Right lung (tissue), 5 donors: ENCODE measurements around the gene MXD4. TPM values are rescaled to one million over a fixed set of nuclear protein-coding genes. Genes with fewer than 3 reads are reported as not detected.
A peak's percentile ranks its signal among the peaks of the same experiment; 100 is the strongest.

Experiments used
- DNase-seq, 2 donors: peaks; one replicate each; pipeline ENCODE4 v3.0.0-alpha.2; 2013
- polyA plus RNA-seq, 5 donors: library from polyadenylated mRNA; unstranded; fragments of 120-200 nt; gene quantifications; one replicate each; pipeline versions ENCODE4 v1.2.1 to v1.2.3, GENCODE V29; 2013; ENCODE audit warnings: inconsistent platforms in 1 of 5, low replicate concordance in 1 of 5; ENCODE audit not compliant: insufficient read length in 5 of 5, insufficient read depth in 1 of 5

The MXD4 gene
- polyA plus RNA-seq, 5 donors, result 66.2 to 116 (median 79.0) TPM

DNA sequence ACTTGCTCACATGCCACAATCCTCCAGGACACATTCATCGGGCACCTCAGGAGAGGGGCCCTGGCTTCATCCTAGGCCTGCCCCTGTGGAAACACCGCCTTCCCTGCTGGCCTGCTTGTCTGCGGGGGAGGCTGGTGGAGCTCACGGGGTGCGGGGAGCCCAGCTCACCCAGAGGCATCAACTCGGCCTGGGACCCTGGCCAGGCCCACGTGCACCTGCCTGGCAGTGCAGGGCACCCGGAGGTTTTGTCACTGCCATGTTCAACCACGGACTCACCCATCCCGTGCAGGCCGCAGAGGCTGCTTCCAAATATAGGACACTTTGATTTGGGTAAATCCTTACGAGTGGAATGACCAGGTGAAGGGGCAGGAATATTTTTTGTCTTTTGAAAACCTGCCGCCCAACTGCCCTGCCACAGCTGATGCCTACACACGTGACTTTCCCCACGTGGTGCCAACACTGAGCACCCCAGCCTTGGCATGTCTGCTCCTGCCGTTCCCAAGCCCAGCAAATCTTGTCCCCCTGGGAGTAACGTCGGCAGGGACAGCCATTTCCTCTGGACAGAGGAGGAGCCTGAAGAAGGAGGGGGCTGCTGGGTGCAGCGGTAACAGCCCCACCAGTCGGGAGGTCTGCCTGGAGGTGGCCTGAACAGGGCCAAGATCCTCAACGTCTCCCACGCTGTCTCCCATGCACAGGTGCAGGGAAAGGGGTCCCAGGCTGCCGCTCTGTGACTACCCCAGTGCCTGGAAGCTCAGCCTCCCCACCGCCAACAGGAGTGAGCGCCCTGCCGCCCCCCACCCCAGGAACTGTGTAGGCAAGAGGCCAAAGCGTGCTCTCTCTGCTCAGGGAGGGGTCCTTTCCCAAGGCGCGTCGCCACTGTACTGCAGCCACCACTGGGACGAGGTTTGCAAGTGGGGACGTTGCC, 8.5 kb downstream of the MXD4 start:
- DNase-seq, result no peak

DNA sequence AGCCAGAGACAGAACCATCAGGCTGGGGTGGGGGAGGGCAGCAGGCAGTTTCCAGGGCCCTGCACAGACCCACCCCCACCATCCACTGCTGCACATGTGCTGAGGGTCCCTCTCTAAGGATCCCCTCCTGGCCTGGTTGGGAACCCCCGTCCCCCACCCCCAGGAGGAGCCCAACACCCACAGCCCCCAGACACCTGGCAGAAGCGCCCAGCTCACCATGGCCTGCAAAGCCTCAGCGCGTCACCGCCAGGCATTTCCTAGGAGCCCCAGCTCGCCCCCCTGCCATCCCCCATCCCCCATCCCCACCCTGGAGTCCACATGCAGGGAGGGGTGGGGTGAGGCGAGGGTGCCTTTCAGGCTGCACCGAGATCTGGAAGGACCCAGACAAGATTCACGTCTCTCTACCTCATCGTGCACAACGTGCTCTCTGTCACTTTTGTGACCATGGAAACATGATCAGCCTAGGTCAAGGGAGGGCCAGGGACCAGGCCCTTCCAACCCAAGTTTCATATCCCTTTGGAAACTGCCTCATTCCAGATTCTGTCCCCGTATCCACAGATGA, 9.3 kb downstream of the MXD4 start:
- no peak for DNase-seq

DNA sequence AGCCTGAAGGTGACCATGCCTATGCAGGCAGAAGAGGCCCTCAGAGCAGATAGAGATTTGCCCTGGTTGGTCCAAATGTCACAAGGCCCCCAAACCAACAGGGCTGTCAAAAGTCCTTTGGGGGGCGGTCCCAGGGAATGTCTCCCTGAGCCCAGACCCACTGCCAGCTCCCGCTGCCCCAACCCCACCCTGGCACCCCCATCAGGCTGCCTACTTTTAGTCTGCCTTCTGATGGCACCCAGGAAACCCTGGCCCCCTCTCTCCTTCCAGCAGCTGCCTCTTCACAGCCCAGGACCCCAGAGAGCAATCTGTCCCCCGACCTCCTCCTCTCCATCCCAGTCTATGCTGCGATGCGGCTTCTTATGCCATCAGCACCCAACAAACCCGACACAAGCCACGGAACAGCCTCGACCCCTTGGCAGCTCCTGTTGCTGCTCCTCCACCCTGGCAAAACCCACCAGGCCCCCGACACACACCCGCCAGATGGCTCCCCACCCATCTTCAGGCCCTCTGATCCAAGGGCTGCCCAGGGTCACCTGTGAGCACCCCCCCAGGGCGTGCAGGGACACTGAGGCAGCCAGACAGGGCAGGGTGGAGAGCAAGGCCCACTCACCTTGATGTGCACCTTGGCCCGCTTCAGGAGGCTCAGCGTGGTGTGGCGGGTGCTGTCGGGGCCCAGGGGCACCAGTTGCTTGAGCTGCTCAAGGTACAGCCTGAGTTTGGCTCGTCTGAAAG, 9.9 kb downstream of the MXD4 start:
- DNase-seq, result no peak

DNA sequence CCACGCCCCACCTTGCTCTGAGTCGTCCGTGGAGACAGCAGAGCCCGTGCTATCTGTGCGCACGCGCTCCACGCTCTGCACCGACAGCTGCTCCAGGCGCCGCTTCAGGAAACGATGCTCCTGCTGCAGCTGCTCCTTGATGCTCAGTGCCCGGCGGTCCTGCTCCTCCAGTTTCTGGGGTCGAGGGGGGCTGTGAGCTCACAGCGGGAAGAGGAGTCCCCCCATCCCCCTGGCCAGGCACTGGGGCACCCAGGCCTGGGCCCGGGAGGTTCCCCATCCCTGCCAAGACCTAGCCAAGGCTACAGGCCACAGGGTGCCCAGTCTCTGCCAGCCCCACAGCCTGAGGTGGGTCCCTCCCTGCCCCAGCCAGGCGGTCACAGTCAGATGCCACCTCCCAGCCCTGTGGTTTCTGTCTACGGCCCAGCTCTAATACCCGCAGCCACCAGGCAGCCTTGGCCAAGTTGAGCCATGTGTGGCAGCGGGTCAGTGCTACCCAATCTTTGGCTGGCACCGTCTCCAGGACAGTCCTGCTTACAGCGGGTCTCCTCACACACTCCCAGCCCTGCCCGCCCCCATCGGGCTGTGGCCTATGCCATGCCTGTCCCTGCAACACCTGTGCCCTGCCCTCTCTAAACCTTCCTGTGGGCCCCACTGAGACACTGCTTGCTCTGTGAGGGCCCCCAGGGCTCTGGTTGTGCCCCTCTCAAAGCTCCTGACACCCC, 10.7 kb downstream of the MXD4 start:
- DNase-seq, result no peak

DNA sequence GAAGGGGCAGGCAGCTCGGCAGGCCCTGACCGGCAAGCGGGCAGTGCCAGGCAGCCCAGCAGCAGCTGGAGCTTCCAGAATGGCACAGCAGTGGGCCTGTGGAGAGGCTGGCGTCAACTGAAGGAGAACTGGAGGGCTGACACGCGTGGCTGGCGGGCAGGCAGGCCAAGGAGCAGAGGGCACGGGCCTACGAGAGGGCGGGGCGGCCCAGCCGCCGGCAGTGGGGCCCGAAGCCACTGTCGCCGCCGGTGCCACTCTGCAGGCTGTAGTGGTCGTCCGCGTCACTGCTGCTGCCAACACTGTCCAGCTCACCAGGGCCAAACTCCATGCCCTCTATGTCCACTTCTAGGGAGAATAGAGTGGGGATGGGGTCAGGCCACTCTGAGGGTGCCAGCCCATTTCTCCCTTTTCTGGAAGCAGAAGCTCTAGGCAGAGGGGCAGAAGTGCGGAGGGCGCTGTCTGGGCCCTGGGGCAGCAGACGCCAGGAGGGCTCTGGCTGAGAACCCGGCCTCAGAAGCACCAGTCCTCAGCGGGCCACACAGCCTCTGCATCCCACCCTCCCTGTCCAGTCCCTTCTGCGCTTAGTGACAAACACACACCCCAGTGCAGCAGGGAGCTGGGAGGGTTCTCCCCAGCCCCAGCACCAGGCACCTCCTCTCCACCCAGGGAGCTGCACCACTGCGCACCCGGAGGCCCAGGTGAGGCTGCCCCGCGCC, 11.4 kb downstream of the MXD4 start:
- DNase-seq, result no peak

DNA sequence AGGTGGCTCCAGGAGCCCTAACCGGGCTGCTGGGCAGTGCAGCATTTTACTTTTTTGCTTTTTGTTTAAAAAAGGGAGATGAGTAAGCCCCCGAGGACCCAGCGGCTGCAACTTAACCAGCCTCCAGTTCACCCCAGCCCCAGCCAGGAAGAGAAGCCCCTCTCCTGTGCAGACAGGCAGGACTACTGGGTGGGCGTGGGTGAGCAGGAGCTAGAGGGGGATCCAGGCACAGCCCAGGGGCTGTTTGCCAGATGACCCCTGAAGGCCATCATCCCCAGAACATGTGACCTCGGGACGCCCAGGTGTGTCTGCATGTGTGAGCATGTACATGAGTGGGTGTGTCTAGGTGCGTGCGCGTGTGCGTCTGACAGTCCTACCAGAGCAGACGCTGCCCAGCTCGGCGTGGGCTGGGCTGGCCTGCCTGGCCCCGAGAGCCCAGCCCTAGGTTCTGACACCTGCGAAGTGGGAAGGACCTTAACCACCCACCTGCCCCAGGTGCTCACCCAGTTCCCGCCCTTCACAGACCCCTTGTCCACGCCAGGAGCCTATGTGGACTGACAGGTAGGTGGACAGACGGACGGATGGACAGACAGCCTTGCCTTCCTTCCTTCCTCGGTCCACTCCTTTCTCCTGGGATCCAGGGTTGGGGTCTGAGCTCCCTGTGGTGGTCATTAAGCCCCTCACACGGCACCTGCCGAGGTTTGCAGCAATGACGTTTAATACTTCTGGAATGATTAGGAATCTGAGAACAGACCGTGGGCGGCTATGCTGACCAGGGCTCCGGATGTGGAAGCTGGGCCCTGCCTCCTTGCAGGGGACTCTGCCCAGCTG, 12.2 kb downstream of the MXD4 start:
- no peak for DNase-seq

DNA sequence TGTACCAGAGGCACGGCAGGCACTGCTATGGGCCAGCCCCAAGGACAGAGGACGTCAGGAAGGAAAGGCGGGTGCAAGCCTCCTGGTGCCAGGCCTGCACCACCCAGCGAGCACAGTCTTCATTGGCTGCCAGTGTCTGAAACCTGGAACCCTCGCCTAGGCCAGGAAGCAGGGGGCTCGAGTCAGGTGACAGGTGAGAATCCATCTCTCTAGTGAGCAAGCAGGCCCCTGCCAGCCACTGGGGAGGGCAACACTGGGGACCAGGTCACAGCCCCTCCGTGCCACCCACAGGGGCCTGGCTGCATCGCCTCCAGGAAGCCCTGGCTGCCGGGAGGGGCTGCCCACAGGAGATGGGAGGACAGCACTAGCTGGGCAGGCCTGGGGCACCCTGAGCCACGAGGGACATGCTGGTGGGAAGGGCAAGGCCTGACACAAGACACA, 13.1 kb downstream of the MXD4 start:
- no peak for DNase-seq

DNA sequence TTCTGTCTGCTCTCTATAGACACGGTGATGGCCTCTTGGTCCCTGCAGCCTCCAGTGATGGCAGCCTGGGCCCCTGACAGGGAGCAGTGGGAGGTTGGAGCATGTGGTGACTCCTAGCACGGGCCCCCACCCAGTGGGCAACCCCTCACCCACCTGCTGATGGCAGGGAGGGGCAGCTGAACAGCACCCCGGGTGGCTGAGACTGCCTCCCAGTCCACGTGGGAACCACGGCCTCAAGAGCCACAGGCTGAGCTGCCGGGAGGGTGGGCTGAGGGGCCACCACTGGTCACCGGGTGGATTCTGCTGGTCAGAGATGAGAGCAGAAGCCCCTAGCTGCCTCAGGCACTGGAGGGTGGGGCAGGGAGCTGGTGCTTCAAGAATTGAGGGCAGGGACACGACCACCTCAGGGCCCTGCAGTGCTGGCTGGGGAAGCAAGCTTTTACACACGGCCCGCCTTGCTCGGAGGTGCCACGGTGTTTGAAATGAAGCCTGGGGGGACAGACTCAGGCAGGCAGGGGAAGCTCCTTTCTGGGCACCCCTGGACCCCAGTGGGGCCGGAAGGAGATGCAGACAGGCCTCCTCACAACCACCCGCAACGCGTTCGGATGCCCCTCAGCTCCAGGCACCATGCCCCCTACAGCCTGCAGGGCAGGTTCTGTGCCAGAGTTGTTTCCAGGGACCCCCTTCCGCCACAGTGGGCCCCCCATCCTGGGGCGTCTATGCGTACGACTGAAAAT, 13.7 kb downstream of the MXD4 start:
- no peak for DNase-seq

DNA sequence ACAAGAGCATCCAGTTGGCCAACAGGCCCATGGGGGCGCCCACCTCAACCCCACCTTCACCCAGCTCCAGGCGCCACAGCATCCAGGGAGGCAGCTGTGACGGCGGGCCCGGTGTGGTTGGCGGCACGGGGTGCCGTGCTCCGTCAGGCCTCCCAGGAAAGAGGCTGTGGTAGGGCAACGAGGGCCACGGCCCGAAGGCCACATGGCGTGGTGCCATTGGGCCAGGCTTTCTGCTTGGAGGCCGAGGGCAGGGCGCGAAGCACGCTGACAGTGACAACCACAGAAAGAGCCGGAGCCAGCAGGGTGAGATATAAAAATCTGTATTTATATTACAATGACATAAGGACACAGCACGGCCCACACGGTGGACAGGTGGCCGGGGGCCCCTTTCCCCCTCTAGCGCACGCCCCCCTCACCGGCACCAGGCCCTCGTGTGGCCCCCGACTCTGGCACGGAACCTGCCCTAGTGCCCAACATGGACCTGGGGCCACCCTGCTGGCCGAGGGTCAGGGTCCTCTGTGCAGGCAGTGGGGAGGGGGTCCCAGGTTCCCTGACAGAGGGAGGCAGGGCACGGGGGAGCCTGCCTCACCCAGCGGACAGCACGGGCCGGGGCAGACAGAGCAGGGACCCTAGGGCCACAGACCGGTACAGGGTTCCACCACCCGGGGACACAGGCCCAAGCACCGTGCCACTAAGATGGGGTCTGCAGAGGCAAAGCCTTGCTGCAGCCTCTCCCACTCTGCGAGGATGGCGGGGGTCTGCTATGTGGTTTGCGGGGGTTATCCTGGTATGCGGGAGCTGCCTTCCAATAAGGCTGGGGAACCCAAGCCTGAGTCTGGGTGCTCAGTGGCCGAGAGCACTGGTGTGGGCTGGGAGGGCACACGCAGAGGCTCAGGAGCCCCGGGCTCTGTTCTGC, 14.5 kb downstream of the MXD4 start:
- no peak for DNase-seq

DNA sequence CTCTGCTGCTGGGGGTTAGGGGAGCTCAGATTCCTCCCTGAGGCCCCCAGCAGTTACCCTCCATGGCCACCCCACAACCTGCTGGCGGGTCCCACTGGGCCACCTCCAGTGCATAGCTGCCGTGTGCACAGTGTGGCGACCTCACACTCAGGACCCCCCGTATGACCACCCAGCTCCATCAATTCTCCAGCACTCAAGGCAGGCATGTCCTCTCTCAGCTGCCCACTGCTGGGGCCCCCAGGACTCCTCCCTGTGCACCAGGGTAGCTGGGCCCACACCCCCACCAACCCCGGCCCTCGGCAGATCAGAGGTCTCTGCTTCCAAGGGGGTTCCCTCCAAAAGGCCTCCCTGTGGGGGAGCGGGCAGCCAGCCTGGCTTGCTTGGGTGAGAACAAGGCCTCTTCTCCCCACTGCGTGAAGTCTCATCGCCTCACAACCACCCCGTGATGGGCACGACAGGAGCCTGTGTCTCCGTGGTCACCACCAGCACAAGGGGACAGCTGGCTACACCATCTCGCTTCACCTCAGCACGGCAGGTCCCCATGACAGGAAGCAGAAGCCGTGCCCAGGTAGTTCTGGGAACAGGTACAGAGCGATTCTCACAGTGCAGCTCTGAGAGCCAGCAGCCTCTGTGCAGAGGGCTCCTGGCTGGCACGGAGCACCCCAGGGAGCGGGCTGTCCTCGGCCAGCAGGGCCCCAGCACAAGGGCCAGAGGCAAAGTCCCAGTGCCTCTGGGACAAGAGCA, 15.4 kb downstream of the MXD4 start:
- DNase-seq, result no peak

DNA sequence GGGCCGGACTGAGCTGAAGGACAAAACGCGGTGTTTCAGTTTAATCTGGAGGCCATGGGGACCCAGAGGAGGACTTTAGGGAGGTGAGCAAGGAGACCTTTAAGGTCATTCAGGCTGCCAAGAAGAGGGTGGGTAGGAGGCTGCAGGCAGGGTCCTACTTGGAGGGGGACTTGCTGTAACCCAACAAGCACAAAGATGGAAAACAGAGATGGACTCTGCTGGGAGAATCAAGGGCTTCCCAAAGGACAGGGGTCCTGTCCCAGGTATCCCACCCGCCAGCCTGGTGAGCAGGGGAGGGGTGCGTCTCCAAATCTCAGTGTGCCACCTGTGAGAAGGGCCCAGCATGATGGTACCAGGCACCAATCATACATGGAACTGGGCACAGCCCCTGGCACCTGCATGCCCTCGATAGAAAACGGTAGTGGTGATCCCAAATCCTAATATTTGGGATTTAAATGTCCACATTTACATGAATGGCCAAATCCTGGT, 16.1 kb downstream of the MXD4 start:
- no peak for DNase-seq

DNA sequence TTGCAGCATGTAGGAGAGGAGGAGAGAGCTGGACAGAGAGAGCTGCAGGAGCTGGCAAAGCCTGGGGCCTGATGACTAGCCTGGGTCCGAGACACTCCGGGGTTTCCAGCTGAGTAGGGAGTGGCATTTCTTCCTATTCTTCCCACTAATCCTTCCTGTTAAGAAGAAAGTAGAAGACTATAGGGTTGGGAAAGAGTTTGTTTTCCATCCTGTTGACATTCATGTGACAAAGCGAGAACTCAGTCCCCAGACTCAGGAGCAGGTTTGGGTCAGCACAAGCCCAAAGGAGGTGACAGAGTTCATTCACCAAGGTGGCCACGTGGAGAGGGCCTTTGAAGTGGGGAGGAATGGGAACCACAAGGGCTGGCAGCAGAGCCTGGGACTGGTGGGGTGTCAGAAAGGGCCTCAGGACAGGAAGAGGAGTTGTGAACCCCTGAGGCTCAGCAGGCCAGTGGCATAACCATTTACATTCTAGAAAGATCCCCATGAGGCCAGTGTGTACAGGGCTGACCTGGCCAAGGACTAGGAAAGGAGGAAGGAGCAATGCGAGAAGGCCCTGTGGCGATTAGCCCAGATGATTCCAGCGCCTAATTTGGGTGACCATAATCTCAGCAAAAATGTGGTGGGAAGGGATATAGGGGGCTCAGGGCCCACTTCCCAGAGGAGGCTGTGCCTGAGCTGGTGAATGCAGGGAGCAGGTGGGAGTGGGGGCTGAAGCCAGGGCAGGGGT, 16.7 kb downstream of the MXD4 start:
- DNase-seq, result no peak

DNA sequence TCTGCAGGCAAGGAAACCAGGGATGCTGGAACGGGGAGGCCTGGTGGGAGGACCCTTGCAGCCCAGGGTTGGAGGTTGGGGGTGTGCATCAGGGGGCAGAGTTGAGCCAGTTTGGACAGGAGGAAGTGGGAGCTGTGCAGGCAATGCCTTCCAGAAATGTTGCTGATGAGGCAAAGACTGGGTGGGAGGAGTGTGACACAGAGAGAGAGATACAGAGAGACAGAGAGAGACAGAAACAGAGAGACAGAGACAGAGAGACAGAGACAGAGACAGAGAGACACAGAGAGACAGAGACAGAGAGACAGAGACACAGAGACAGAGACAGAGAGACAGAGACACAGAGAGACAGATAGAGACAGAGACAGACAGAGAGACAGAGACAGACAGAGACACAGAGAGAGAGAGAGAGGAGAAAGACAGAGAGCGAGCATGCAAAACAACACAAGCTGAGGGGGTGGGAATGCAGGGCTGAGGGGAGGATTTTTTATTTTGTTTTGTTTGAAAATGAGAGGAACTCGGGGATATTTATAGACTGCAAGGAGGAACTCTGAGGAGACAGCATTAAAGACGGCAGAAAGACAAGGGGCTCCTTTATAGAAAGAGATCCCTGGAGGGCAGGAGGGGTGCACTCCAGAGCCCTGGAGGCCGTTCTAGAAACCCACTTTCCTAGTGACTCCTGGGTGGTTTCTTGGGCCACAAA, 18.1 kb downstream of the MXD4 start:
- DNase-seq, result no peak

DNA sequence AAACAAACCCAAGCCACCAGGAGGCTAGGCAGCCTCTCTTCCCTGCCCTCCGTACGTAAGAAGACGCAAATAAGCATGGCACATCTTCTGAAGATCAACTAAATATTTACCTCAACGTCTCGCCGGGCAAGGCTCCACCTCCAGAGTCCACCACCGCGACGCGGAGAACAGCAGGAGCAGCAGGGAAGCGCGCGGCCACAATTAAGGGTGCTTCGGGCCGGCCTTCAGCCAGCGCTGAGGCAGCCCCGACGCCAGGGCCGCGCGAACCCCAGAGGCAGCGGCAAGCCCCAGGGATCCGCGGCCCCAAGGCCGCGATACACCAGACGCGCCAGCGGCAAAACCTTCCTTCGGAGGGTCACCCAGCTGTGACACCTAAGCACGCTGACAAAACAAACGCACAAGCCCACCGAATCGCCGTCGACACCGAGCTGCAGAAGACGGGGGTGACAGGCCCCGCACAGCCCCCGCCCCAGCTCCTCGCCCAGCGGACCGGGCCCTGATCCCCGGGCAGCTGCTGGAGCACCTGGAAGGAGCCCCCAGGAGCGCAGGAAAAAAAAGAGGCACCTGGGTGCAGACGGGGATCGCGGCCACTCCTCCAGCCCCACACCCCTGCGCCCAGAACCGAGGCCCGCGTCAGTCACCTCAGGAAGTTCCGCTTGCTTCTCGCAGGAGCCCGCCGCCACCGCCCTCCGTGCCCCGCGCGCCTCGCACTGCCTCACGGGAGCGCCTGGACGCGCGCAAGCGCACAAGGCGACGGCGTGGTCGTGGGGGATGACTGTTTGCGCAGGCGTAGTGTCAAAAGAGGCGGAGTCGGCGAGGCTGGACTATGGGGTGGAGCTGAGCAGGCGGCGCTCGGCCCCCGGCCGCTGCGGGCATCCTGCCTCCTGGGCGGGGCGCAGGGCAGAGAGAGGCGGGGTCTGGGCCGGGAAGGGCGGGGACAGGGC, 20.2 kb downstream of the MXD4 start, which contains the start of the genes HAUS3 and POLN:
Gene HAUS3 (minus strand): TSS at position 712 of the 944 bp plus-strand sequence. CDS start 1,175 bp downstream, outside the sequence.
Gene POLN (minus strand): TSS at position 712 of the 944 bp plus-strand sequence. CDS start 12,890 bp downstream, outside the sequence.
- peak; percentile 98 for DNase-seq

DNA sequence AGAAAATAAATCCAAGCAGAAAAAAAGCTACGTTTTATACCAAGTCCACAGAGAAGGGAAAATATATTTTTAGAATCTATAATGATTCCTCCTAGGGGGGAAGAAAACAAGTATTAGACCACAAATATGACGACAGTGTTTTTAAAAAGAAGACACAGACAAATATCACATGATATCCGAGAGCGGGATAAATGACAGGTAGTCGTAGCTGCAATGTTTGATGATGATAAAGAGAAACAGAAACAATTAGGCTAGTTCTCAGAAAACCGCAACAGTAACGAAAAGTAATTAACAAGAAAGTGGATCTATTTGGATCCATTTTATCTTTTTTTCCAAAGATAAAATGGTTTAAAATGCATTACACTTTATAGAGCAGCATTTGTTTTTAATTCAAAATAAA, 20.9 kb downstream of the MXD4 start:
- DNase-seq, result no peak
